BJ (cell line): Measurements from ENCODE around the gene OBSCN. TPM values are rescaled to one million over a fixed set of nuclear protein-coding genes. Genes with fewer than 3 reads are reported as not detected.
"Not testable (repeated sequence)": the region's sequence is repeated elsewhere in the genome, so short reads cannot be mapped to it uniquely, and the experiment has no call there.

Experiments used
- CTCF ChIA-PET: fragments of 350-600 bp; formaldehyde crosslinking; extraction: SDS; loops from one replicate; lab custom pipeline; 2021; ENCODE audit warnings: antibody characterized with exemption, inconsistent platforms; lab: Yijun Ruan, JAX
- POLR2A ChIA-PET: fragments of 300-600 bp; sonication (Branson Sonifier 250); formaldehyde crosslinking; extraction: SDS; loops from one replicate; lab custom pipeline; 2021; ENCODE audit warnings: antibody characterized with exemption; lab: Charles Lee
- DNase-seq: peaks from one replicate; pipeline ENCODE4 v3.0.0-alpha.2; 2011; ENCODE audit warnings: low read depth
- H3K27me3 ChIP-seq: 2 replicates; pipeline ENCODE4 v1.6.0; 2011; ENCODE audit warnings: low read length; ENCODE audit not compliant: control insufficient read depth, insufficient read depth
- H3K36me3 ChIP-seq: 2 replicates; pipeline ENCODE4 v1.5.1; 2011; ENCODE audit warnings: low read length; ENCODE audit not compliant: control insufficient read depth, insufficient read depth
- H3K4me3 ChIP-seq: 2 replicates; pipeline ENCODE4 v1.5.1; 2011; ENCODE audit warnings: low read depth, mild to moderate bottlenecking, control low read depth, low read length
- polyA plus RNA-seq: library from polyadenylated mRNA; depleted of rRNA; stranded (reverse); fragments of >200 nt; gene quantifications from 2 replicates; pipeline ENCODE4 v1.2.3, GENCODE V29; 2011
- TF ChIP-seq, protein P1 (sequence below): IDR thresholded peaks from 2 replicates; pipeline ENCODE4 v1.5.1; 2011; ENCODE audit warnings: low read depth, mild to moderate bottlenecking, control low read depth, inconsistent platforms, low read length, moderate library complexity; ENCODE audit not compliant: insufficient read depth

OBSCN gene
- polyA plus RNA-seq, 1 experiment, result 2.9 TPM

DNA sequence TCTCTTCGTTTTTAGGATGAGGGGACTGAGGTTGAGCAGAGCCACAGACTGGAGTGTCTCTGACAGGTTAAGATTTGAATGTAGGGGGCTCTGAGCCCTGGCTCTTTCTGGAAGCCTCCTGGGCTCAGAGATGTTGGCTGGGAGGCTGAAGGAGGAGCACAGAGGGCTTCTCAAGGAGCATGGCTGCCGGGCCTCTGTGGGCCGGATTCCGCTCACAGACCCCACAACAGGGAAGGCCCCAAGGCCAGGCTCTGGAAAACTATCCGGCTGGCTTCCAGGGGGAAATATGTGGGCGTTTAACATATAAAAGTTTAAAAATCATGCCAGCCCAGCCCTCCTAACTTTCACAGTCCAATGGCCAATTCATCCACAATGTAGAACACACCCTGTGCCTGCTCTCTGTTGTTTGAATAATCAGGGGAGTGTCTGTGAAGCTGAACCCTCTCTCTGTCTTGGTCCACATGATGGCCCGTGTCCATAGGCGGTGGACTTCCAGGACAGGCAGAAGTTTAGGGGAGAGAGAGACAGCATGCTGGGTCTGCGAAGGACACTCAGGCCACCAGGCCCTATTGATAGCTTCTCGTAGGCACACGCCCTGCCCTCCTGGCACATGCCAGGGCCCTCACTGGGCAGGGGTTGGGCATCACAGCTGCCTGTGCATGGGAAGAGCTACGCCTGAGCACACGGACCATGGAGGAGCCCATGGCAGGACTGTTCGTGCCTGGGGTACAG is 10.8 kb downstream of the OBSCN start:
- H3K27me3 ChIP-seq, result no peaks in the 10 kb centered on the region
- H3K4me3 ChIP-seq, result no peak overlapping the region
- no peak for DNase-seq
- H3K36me3 ChIP-seq, result peaks cover 10% of the 10 kb centered on the region
- CTCF ChIA-PET, result interaction anchor here (0.6 to 3.0 kb wide), 3 partner anchors 10 to 40 kb away, joined by 3 to 30 read pairs (median 3); no protein-coding TSS in a partner anchor
- TF ChIP-seq, protein P1, sequence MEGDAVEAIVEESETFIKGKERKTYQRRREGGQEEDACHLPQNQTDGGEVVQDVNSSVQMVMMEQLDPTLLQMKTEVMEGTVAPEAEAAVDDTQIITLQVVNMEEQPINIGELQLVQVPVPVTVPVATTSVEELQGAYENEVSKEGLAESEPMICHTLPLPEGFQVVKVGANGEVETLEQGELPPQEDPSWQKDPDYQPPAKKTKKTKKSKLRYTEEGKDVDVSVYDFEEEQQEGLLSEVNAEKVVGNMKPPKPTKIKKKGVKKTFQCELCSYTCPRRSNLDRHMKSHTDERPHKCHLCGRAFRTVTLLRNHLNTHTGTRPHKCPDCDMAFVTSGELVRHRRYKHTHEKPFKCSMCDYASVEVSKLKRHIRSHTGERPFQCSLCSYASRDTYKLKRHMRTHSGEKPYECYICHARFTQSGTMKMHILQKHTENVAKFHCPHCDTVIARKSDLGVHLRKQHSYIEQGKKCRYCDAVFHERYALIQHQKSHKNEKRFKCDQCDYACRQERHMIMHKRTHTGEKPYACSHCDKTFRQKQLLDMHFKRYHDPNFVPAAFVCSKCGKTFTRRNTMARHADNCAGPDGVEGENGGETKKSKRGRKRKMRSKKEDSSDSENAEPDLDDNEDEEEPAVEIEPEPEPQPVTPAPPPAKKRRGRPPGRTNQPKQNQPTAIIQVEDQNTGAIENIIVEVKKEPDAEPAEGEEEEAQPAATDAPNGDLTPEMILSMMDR, result no peak
- POLR2A ChIA-PET, result no interaction called here

DNA sequence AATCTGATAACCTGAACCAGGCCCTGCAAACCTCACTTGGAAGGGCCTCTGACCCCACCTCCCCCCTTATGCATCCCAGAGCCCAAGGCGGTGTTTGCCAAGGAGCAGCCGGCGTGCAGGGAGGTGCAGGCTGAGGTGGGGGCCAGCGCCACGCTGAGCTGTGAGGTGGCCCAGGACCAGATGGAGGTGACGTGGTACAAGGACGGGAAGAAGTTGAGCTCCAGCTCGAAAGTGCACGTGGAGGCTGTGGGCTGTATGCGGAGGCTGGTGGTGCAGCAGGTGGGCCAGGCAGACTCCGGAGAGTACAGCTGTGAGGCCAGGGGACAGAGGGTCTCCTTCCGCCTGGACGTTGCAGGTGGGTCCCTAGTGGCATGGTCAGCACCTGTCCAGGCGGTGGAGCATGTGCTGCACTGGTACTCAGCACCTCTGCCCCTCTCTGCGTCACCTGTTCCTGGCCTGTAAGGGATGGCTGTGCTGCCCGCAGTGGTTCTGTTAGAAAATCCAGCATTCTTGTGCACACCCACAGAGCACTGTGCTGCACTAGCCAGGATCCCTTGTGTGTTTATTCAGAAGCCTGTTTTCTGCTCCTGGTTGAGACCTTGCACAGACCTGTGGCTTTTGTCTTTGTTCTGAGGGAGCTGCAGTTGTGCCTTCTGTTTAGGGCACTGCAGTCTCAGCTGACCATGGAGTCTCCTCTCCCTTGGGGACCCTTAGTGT is 11.6 kb downstream of the OBSCN start:
- CTCF ChIA-PET, result interaction anchor here (0.5 to 3.0 kb wide), 2 partner anchors 9 to 83 kb away, joined by 4 to 30 read pairs; no protein-coding TSS in a partner anchor

DNA sequence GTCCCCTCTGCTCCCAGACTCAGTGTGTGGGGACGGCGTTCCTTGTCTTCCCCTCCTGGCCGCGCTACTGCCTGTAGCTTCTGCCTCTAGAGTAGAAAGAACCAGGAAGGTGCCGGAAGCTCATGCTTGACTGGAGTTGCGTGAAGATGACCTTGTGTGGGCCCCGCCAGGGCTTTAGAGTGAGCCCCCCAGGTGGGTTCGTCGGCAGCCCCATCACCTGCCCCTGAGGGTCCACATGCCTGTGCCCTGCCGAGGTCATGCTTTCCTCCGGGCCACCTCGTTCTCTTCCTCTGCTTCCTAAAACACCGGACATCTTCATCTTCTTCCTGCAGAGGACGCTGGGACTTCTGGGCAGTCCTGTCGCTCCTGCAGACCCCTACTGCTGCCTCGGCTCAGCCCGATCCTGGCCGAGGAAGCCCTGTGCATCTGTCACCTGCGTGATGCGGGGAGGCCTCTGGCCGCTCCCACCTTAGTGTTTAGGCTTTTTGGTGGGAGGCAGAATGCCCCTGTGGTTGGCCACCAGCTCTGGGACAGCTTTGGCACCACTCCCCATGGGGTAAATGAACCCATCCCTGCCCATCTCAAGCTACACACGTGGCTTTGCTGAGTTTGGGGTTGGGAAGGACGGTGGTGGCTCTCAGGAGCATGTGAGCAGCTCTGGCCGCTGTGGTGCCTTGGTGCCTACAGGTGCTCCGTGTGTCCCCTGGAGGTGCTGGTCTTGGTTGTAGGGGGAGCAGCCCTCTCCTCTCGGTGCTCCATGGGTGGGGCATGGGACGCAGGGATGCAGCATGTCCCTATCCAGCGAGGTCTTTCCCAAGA is 12.3 kb downstream of the OBSCN start:
- H3K27me3 ChIP-seq, result no peaks in the 10 kb centered on the region
- no peak for DNase-seq
- ChIA-PET CTCF (interaction anchor here (3.0 kb wide), 1 partner anchor 8 kb away, joined by 30 read pairs; no protein-coding TSS in a partner anchor), POLR2A (no interaction called here)
- TF ChIP-seq, protein P1, result no peak
- H3K36me3 ChIP-seq, result peaks cover 11% of the 10 kb centered on the region
- H3K4me3 ChIP-seq, result no peak overlapping the region

More for the DNA sequence above, 11.6 kb downstream of the OBSCN start:
- TF ChIP-seq, protein P1, result no peak
- POLR2A ChIA-PET, result no interaction called here
- Histone ChIP-seq H3K4me3 (no peak overlapping the region), H3K27me3 (no peaks in the 10 kb centered on the region), H3K36me3 (peaks cover 10% of the 10 kb centered on the region)
- no peak for DNase-seq

DNA sequence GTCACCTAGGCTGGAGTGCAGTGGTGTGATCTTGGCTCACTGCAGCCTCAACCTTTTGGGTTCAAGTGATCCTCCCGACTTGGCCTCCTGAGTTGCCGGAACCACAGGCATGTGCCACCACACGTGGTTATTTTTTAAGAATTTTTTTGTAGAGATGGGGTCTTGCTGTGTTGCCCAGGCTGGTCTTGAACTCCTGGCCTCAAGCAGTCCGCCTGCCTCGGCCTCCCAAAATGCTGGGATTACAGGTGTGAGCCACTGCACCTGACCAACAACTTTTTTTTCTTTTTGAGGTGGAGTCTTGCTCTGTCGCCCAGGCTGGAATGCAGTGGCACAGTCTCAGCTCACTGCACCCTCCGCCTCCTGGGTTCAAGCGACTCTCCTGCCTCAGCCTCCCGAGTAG is 13.3 kb downstream of the OBSCN start:
- CTCF ChIA-PET, H3K4me3 ChIP-seq, DNase-seq, H3K27me3 ChIP-seq, POLR2A ChIA-PET: not testable (repeated sequence)
- H3K36me3 ChIP-seq, result peaks cover 12% of the 10 kb centered on the region

DNA sequence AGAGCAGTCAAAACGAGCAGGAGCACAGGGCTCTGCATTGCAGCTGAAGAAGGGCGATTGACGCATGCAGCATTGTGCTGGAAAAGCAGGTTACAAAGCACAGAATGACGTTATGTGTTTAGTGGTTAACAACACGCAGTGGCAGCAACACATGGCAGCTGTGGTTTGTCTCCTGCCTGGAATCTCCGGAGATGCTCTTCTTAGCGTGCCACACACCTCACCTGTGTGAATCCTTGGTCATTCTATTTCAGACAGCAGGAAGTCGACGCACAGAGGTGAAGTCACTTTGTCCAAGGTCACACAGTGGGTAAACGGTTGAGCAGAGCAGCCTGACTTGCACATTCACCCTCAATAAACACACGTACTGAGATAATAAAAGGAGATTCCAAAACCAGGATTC is 14.7 kb downstream of the OBSCN start:
- ChIA-PET POLR2A (no interaction called here), CTCF (no interaction called here)
- TF ChIP-seq, protein P1, result no peak
- no peak overlapping the region for H3K4me3 ChIP-seq
- no peaks in the 10 kb centered on the region for H3K27me3 ChIP-seq
- DNase-seq, result no peak
- peaks cover 12% of the 10 kb centered on the region for H3K36me3 ChIP-seq
